Measurements from ENCODE around the gene CEP135. TPM values are rescaled to one million over a fixed set of nuclear protein-coding genes. Genes with fewer than 3 reads are reported as not detected.
A peak's percentile ranks its signal among the peaks of the same experiment; 100 is the strongest.
"Not testable (repeated sequence)": the region's sequence is repeated elsewhere in the genome, so short reads cannot be mapped to it uniquely, and the experiment has no call there.

The CEP135 gene
- total RNA-seq, 1 donor from 2014 or later = 2.8 TPM

DNA sequence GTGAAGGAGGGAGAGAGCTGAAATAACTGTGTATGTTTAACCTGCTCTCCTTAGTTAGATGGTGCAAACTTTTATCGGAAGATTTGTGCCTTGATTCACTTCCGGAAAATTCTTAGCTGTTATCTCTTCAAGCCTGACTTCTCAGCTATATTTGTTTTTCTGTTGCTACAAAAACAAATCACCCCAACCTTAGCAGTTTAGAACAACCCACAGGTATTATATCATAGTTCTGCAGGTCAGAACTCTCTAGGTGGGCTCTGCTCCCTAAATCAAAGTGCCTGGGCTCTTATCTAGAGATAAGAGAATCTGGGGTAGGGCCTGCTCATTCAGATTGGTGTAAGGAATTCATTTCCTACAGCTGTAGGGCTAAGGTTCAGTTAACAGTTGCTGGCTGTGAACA lies 15.1 kb upstream of the CEP135 start:
- ATAC-seq (ENCODE audit: poor library complexity) (no peak), DNase-seq (no peak)
- intact Hi-C loops (cut with DNase I) = no loop called here

DNA sequence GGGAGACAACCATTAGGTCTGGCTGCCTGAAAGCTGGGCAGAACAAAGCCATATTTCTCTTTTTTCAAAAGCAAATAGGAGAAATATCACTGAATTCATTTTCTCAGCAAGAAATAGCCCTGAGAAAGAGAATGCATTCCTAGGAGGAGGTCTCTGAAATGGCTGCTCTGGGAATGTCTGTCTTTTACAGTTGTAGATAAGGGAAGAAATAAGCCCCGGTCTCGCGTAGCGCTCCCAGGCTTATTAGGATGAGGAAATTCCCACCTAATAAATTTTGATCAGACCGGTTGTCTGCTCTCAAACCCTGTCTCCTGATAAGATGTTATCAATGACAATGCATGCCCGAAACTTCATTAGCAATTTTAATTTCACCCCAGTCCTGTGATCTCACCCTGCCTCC lies 12.8 kb upstream of the CEP135 start:
- DNase-seq; ATAC-seq (ENCODE audit: poor library complexity); intact Hi-C loops (cut with DNase I): not testable (repeated sequence)

DNA sequence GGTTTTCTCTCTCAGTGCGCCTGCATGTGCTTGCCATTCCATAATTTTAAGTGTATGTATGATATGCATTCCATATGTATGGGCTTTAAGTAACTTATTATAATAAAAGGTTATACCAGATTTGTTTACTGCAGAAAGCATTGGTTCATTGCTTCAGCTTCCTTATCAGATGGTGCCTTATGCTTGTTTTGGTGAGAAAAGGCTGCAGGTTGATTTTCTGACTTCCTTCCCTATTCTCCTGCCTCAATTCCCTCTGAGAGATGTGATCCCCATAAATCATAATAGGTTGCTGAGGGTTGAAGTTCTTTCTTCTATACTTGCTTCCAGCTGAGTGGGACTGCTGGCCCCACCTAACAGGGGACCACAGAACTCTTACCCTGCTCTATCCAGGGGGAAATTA lies 10.3 kb upstream of the CEP135 start:
- DNase-seq = no peak
- intact Hi-C loops (cut with DNase I) = no loop called here
- ATAC-seq (ENCODE audit: poor library complexity) = no peak

DNA sequence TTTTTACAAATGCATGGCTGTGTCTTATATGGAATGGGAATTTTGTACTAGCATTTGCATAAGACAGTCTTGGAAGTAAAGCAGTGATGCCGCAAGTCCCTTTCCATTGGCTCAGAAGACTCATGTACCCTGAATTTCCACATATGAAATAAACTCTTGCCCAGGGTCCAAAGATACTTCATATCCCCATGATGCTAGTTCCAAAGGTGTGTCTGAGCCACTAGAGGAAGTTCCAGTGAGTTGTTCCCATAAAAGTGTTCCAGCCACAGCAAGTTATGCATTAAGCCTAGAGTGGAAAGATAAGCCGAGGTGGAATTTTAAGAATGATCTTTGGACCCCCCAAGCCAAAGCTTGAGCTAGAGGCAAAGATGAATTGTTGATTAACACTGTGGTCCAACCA lies 9.3 kb upstream of the CEP135 start:
- DNase-seq (no peak), ATAC-seq (ENCODE audit: poor library complexity) (no peak)
- intact Hi-C loops (cut with DNase I) = no loop called here

DNA sequence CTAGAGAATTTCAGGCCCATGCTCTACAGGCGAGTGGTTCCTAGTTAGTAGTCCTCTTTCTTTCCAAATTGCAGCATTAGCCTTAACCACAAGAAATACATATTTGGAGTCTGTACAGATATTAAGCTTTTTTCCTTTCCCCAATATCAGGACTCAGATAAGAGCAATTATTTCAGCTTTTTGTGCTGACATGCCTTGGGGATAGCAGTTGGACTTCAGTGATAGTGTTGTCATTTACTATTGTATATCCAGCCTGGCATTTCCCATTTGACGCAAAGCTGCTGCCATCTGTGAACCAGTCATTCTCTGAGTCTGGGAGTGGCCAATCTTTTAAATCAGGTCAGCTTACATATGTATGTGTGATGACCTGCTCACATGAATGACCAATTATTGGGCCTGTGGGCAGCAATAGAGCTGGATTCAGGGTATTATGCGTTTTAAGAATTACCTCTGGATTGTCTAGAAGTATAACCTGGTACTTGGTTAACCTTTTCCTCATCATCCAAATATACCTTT lies 6.8 kb upstream of the CEP135 start:
- no peak for ATAC-seq (ENCODE audit: poor library complexity)
- DNase-seq = no peak
- intact Hi-C loops (cut with DNase I) = no loop called here

DNA sequence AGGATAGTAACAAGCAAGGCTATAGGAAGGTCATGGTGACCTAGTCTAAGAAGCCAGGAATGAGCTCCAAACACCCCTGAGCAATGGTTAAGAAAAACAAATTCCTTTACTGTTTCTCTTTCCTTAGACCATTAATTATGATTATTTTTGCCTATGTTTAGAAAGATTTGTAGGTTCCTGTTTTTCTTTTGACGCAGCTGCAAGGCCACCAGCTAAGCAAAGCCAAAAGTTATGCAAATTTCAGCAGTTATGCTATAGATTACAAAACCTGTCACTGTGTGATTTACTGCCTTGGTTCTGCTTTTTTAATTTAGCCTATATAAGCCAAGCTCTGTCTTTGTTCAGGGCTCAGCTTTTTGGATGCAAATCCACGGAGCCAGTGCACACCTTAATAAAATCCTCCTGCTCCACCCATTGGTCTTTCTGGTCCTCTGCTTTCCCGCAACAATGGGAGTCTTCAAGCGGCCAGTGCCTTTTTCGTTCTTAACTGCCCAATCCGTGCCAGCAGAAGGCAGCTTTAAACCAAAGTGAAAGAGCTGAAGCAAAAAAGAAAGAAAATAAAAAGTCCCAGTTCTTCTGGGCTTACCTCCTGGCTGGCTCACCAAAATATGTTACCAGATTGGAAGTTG lies 1.4 kb upstream of the CEP135 start:
- intact Hi-C loops (cut with DNase I) = loop anchor here (5.0 kb wide), 1 partner anchor 355 kb away; no protein-coding TSS in a partner anchor
- DNase-seq (no peak), ATAC-seq (ENCODE audit: poor library complexity) (no peak)

DNA sequence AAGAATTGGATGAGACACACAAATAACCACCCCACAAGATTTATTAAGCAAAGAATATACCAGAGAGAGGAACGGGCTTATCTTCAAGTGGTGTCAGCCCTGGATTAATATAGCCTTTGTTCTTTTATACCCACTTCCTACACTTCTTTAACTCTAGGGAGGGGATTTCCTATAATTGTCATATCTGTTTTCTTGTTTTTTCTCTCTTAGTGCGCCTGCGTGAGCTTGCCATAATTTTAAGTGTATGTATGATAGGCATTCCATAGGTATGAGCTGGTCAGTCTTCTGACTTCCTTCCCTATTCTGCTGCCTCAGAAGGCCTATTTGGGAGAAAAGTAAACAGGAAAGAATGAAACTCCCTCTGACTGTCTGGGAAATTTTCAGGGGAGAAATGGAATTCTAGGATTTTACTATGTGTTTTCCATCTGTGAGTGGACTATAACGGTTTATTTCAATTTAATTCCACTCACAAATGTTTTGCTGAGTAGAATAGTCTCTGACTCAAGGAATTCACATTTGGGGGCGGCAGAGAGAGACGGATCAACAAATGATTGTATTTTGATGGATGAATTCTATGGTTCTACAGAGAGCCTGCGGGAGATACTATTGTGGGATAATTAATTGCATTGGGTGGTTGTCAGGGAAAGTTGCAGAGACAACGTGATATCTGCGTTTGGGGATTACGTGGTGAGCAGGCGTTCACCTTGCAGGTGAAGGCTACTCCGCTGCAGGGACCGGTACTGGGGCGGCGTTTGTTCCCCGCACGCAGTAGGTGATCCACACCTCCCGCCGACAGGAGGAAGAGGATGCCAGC lies 626 bp upstream of the CEP135 start:
- DNase-seq (no peak), ATAC-seq (ENCODE audit: poor library complexity) (peak; percentile 1)
- intact Hi-C loops (cut with DNase I) = loop anchor here (5.0 kb wide), 1 partner anchor 354 kb away; no protein-coding TSS in a partner anchor

DNA sequence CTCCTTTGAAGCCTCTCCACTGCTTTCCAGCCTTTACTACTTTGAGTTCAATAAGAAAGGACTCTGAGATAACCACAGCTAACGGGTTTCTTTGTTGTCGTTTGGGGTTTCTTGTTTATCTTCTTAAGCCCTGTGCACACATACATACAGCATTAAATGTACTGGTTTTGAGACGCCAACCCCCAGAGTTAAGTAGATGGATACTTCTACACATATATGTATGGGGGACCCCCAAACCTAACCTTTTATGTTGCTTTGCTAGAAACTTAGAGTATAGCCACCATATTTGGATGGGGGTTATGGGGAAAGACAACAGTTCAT lies 697 bp downstream of the CEP135 start:
- intact Hi-C loops (cut with DNase I) = loop anchor here (5.0 kb wide), 1 partner anchor 353 kb away; no protein-coding TSS in a partner anchor
- DNase-seq = no peak
- no peak for ATAC-seq (ENCODE audit: poor library complexity)

DNA sequence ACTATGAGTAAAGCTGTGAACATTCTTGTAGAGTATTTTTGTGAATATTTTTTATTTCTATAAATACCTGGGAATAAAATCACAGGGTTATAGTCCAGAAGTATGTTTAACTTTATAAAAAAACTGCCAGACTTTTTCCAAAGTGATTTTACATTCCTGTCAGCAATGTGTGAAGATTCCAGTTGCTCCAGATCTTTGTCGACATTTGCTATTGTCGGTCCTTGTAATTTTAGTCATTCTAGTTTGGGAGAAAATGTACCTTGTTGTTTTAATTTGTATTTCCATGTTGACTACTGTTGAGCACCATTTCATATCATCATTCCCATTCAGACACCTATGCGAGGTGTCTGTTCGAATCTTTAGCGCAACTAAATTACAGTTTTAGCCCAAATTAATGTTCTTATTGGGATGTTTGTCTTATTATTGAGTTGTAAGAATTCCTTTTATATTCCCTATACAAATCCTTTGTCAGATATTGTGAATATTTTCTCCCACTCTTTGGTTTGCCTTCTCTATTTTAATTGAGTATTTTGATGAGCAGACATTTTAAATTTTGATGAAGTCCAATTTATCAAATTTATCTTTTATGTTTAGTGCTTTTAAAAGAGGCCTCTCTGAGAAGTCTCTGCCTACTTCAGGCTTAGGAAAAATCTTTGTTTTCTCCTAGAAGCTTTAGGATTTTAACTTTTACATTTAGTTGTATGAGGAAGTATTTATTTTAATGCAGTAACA lies 2.6 kb downstream of the CEP135 start:
- intact Hi-C loops (cut with DNase I) = no loop called here
- DNase-seq (no peak), ATAC-seq (ENCODE audit: poor library complexity) (no peak)

DNA sequence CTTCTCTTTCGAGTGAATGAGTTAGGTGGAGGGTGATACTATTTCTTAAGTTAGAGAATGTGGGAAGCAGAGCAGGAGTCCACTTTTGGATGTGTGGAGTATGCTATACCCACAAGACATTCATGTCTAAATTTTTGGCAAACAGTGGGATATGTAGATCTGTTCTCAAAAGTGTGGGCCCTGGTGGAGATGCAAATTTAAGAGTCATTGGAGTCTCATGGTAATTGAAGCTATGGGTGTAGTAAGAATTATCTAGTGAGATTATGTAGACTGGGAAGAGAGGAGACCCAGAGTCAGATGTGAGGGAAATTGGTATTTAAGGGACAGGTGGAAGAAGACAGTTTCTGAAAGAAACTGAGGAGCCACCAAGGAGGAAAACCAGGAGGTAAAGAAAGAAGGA lies 7.0 kb downstream of the CEP135 start:
- ATAC-seq (ENCODE audit: poor library complexity) (no peak), DNase-seq (no peak)
- intact Hi-C loops (cut with DNase I) = no loop called here

DNA sequence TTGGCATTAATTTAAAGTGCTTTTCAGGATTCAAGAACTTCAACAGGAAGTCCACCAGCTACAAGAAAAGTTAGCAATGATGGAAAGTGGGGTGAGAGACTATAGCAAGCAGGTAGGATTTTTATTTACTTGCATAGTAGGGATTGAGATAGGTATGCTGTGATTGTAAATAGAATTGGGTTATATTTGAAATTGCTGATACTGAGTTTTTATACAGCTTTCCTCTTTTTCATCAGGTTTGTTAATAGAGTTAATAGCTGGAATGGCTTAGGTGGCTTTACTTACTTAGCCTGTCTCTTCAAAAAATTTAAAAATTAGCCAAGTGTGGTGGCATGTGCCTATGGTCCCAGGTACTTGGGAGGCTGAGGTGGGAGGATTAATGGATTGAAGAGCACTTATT lies 10.9 kb downstream of the CEP135 start:
- no peak for ATAC-seq (ENCODE audit: poor library complexity)
- intact Hi-C loops (cut with DNase I) = no loop called here
- no peak for DNase-seq

DNA sequence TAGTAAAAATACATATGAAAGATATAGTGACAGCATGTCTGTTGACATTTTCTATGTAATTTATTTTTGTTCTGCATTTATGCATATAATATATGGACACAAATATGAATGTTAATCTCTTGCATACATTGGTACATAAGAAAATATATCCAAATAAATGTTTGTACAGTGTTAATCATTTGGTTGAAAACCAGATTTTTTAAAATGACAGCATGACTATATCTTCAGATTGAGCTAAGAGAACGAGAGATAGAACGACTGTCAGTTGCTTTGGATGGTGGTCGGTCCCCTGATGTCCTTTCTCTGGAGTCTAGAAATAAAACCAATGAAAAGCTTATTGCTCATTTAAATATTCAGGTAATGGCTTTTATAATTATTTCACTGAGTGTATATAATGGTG lies 15.3 kb downstream of the CEP135 start:
- intact Hi-C loops (cut with DNase I) = no loop called here
- DNase-seq = no peak
- no peak for ATAC-seq (ENCODE audit: poor library complexity)

DNA sequence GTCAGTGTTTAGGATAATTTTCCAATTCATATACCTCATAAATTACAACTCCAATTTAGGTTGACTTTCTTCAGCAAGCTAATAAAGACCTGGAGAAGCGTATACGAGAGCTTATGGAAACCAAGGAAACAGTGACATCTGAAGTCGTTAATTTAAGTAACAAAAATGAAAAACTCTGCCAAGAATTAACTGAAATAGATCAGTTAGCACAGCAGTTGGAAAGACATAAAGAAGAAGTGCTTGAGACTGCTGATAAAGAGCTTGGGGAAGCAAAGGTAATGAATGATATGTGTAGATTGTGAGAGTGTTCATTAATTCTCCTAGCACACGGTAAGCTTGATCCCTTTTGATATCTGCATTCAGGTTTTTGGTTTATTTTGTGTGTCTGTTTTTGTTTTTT lies 16.8 kb downstream of the CEP135 start:
- no peak for ATAC-seq (ENCODE audit: poor library complexity)
- DNase-seq = no peak
- intact Hi-C loops (cut with DNase I) = no loop called here

DNA sequence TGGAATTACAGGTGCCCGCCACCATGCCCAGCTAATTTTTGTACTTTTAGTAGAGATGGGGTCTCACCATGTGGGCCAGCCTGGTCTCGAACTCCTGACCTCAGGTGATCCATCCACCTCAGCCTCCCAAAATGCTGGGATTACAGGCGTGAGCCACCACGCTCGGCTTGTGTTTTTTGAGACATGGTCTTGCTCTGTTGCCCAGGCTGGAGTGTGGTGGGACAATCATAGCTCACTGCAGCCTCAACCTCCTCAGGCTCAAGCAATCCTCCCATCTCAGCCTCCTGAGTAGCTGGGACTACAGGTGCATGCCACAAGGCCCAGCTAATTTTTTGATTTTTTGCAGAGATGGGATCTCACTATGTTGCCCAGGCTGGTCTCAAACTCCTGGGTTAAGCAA lies 17.6 kb downstream of the CEP135 start:
- intact Hi-C loops (cut with DNase I); ATAC-seq (ENCODE audit: poor library complexity); DNase-seq: not testable (repeated sequence)

DNA sequence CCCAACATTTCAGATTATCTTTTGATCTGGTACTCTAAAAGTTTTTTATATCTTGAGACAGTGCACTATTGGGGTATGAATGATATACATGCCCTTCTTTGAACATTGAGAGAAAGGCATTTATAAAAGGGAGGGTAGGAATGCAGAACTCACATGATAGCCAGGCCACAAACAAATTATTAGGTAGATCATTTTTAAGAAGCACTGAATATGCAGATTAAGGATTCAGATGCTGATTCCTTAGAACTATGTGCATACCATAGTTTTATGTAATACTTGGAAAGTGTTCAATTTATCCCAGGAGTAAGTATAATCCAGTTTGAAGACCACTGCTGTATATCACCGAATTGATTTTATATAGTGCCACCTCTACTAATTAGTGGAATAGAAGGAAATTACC lies 18.6 kb downstream of the CEP135 start:
- DNase-seq (no peak), ATAC-seq (ENCODE audit: poor library complexity) (no peak)
- intact Hi-C loops (cut with DNase I) = no loop called here

DNA sequence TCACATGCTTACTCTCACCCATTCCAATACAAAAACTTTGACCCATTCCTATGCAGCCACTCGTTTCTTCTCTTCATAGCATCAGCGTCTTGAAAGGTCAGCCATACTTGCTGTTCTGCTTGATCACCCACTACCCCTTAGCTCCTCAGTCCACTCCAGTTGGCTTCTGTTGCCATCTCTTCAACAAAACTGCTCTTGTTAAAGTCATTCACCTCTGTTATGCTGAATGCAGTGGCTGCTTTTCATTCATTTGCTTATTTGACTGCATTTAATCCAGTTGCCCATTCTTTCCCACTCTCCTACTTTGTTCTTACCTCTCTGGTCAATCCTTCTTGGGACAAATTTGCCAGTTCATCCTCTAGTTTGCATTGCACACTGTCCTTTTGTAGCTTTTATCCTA lies 24.9 kb downstream of the CEP135 start:
- intact Hi-C loops (cut with DNase I) = no loop called here
- DNase-seq = no peak
- no peak for ATAC-seq (ENCODE audit: poor library complexity)

DNA sequence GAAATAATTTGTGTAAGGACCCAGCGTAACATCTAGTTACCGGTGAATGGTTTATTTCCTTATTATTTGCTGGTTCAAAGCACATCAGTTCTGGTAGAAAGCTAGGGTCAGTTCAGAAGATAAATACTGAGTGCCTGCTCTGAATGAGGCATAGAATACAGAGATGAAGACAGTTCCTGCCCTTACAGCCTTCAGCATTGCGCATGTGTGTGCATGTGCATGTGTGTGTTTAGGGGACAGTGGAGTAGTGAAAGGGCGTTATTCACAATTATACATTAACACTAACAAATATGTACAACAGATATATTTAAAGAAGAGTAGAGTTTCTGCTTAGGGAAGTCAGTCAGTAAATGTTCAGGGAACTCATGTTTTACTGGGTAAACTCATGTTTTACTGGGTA lies 29.1 kb downstream of the CEP135 start:
- ATAC-seq (ENCODE audit: poor library complexity) (no peak), DNase-seq (no peak)
- intact Hi-C loops (cut with DNase I) = no loop called here

DNA sequence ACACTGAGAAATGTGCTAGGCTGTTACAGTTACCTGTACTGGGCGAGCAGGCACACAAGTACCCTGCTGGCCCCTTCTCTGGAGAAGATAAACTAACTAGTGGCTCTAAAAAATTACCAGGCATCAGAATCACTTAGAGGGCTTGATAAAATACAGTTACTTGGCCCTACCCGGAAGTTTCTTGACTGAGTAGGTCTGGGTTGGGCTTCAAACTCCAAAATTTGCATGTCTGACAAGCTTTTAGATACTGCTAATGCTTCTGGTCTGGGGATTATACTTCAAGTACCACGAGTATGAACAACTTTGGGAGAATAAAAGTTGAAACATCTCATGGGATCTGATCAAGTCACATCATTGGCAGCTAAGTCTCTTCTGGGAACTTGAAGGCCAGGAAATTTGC lies 30.8 kb downstream of the CEP135 start:
- DNase-seq (no peak), ATAC-seq (ENCODE audit: poor library complexity) (no peak)
- intact Hi-C loops (cut with DNase I) = no loop called here

DNA sequence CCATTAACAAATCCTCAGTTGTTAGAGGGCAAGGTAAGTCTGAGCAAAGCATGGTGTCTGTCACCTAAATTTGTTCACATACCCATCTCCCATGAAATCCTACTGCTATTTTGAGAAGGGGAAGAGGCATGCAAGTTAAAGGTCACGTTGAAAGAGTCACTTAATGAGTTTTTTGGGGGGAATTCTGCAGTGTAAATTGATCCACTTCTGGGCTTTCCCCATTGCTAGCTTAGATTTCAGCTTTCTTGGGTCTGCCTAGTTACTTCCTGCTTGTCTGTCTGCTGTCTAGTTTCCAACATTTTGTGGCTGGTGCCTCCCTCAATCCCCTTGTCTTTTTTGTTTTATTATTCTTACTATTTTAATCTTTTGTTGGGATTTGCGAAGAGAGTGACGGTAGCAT lies 32.0 kb downstream of the CEP135 start:
- ATAC-seq (ENCODE audit: poor library complexity) (no peak), DNase-seq (no peak)

DNA sequence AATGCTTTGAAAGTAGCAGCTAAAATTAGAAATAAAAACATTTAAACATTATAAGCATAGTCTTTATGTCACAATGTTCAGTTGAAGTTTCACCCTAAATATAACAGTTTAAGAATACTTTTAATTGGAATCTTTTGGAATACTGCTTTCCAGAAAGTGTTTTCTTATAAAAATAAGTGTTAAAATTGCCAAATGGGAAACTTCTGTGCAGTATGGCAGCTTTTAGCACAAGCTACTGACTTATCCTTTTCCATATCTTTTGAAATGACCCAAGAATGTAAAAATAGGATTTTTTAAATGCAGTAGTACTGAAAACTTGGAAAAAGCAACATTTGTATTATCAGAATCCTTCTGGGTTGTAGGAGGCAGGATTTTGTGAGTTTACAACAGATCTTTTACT lies 34.2 kb downstream of the CEP135 start:
- intact Hi-C loops (cut with DNase I) = no loop called here
- ATAC-seq (ENCODE audit: poor library complexity) (no peak), DNase-seq (no peak)

More for the DNA sequence above, 32.0 kb downstream of the CEP135 start:
- intact Hi-C loops (cut with DNase I) = no loop called here

All from Right ventricle myocardium superior (tissue), 1 donor.